H9 (cell line): Measurements from ENCODE around the gene CCDC170. TPM values are rescaled to one million over a fixed set of nuclear protein-coding genes. Genes with fewer than 3 reads are reported as not detected.

Experiments used
- DNase-seq: peaks from one replicate; pipeline ENCODE4 v3.0.0-alpha.2; 2017
- H2AFZ ChIP-seq: one replicate; pipeline ENCODE4 v1.6.1; 2013; ENCODE audit warnings: mild to moderate bottlenecking, low read length, control low read depth, moderate library complexity
- H2AK5ac ChIP-seq: 2 replicates; pipeline ENCODE4 v1.6.1; 2013; ENCODE audit warnings: low read length, control low read depth, mixed read lengths; ENCODE audit not compliant: insufficient read length
- H2BK120ac ChIP-seq: one replicate; pipeline ENCODE4 v1.6.1; 2013; ENCODE audit warnings: low read depth, mild to moderate bottlenecking, low read length, control low read depth, inconsistent platforms; ENCODE audit not compliant: poor library complexity, severe bottlenecking
- H2BK12ac ChIP-seq: 2 replicates; pipeline ENCODE4 v1.6.1; 2013; ENCODE audit warnings: low read length, control low read depth, mixed read lengths, low read depth; ENCODE audit not compliant: insufficient read length
- H2BK15ac ChIP-seq: 2 replicates; pipeline ENCODE4 v1.6.1; 2013; ENCODE audit warnings: low read depth, low read length, control low read depth
- H2BK20ac ChIP-seq: one replicate; pipeline ENCODE4 v1.6.1; 2013; ENCODE audit warnings: low read depth, mild to moderate bottlenecking, low read length, control low read depth, inconsistent platforms; ENCODE audit not compliant: poor library complexity, severe bottlenecking
- H2BK5ac ChIP-seq: 2 replicates; pipeline ENCODE4 v1.6.1; 2013; ENCODE audit warnings: low read length, control low read depth, mixed read lengths; ENCODE audit not compliant: insufficient read length
- H3K14ac ChIP-seq: 2 replicates; pipeline ENCODE4 v1.6.1; 2013; ENCODE audit warnings: low read length, control low read depth; ENCODE audit not compliant: insufficient read depth
- H3K18ac ChIP-seq: 2 replicates; pipeline ENCODE4 v1.6.1; 2013; ENCODE audit warnings: low read depth, mild to moderate bottlenecking, mixed read lengths, low read length, control low read depth; ENCODE audit not compliant: insufficient read length
- H3K23ac ChIP-seq: 2 replicates; pipeline ENCODE4 v1.6.1; 2013; ENCODE audit warnings: low read length, control low read depth, mixed read lengths, low read depth; ENCODE audit not compliant: insufficient read length
- H3K23me2 ChIP-seq: 2 replicates; pipeline ENCODE4 v1.6.1; 2013; ENCODE audit warnings: low read depth, mild to moderate bottlenecking, mixed read lengths, low read length, control low read depth; ENCODE audit not compliant: insufficient read length, poor library complexity, severe bottlenecking
- H3K27ac ChIP-seq: 2 replicates; pipeline ENCODE4 v1.5.1; 2013; ENCODE audit warnings: low read length, control low read depth, mixed read lengths, low read depth; ENCODE audit not compliant: insufficient read length
- H3K27me3 ChIP-seq: 2 replicates; pipeline ENCODE4 v1.6.1; 2013; ENCODE audit warnings: low read length, control low read depth, inconsistent platforms; ENCODE audit not compliant: insufficient read depth
- H3K4ac ChIP-seq: 2 replicates; pipeline ENCODE4 v1.6.1; 2013; ENCODE audit warnings: low read depth, mild to moderate bottlenecking, control low read depth, inconsistent platforms, low read length, moderate library complexity
- H3K4me1 ChIP-seq: 2 replicates; pipeline ENCODE4 v1.6.1; 2013; ENCODE audit warnings: low read length, control low read depth, inconsistent platforms; ENCODE audit not compliant: insufficient read depth
- H3K4me2 ChIP-seq: 2 replicates; pipeline ENCODE4 v1.6.1; 2013; ENCODE audit warnings: low read length, control low read depth, mixed read lengths; ENCODE audit not compliant: insufficient read length, insufficient read depth
- H3K56ac ChIP-seq: 2 replicates; pipeline ENCODE4 v1.6.1; 2013; ENCODE audit warnings: low read depth, mild to moderate bottlenecking, mixed read lengths, low read length, control low read depth; ENCODE audit not compliant: insufficient read length
- H3K79me1 ChIP-seq: 2 replicates; pipeline ENCODE4 v1.6.1; 2013; ENCODE audit warnings: low read depth, mild to moderate bottlenecking, moderate library complexity, low read length, control low read depth, inconsistent platforms; ENCODE audit not compliant: insufficient read depth, poor library complexity, severe bottlenecking
- H3K79me2 ChIP-seq: 2 replicates; pipeline ENCODE4 v1.6.1; 2013; ENCODE audit warnings: low read length, control low read depth, inconsistent platforms; ENCODE audit not compliant: insufficient read depth
- H3K9ac ChIP-seq: 2 replicates; pipeline ENCODE4 v1.6.1; 2013; ENCODE audit warnings: low read length, control low read depth, mixed read lengths; ENCODE audit not compliant: insufficient read length; ENCODE audit errors: extremely low read depth
- H3K9me3 ChIP-seq: one replicate; pipeline ENCODE4 v1.6.1; 2013; ENCODE audit warnings: low read depth, low read length, inconsistent platforms; ENCODE audit not compliant: control insufficient read depth
- H3T11ph ChIP-seq: one replicate; pipeline ENCODE4 v1.6.1; 2013; ENCODE audit warnings: mild to moderate bottlenecking, low read length, control low read depth, inconsistent platforms
- H4K20me1 ChIP-seq: one replicate; pipeline ENCODE4 v1.6.1; 2013; ENCODE audit not compliant: control insufficient read depth, insufficient read length, insufficient read depth
- H4K5ac ChIP-seq: 2 replicates; pipeline ENCODE4 v1.6.1; 2013; ENCODE audit warnings: low read depth, mild to moderate bottlenecking, mixed read lengths, low read length, control low read depth; ENCODE audit not compliant: insufficient read length
- H4K8ac ChIP-seq: replicated peaks from 2 replicates; pipeline ENCODE4 v1.6.1; 2013; ENCODE audit warnings: low read length, control low read depth, mixed read lengths, low read depth; ENCODE audit not compliant: insufficient read length
- H4K91ac ChIP-seq: 2 replicates; pipeline ENCODE4 v1.6.1; 2013; ENCODE audit warnings: low read depth, mild to moderate bottlenecking, moderate library complexity, mixed read lengths, low read length, control low read depth; ENCODE audit not compliant: insufficient read length
- H3K27ac Mint-ChIP-seq, 3 experiments: 2 replicates in 2 of 3; 3 replicates in 1 of 3; pipeline ENCODE4 v1.8.0; 2020 to 2021; ENCODE audit warnings: mixed read lengths in 3 of 3, mild to moderate bottlenecking in 1 of 3, moderate library complexity in 1 of 3
- H3K27me3 Mint-ChIP-seq: 2 replicates; pipeline ENCODE4 v1.8.0; 2021; ENCODE audit warnings: low read depth, mild to moderate bottlenecking, moderate library complexity, mixed read lengths
- H3K36me3 Mint-ChIP-seq, 3 experiments: 2 replicates in 2 of 3; 3 replicates in 1 of 3; pipeline ENCODE4 v1.8.0; 2020 to 2021; ENCODE audit warnings: low read depth in 3 of 3, mixed read lengths in 3 of 3; ENCODE audit not compliant: insufficient read depth in 1 of 3
- H3K4me1 Mint-ChIP-seq, 2 experiments: 2 replicates each; pipeline ENCODE4 v1.8.0; 2020; ENCODE audit warnings: mixed read lengths in 2 of 2
- H3K4me3 Mint-ChIP-seq, 2 experiments: 2 replicates in 1 of 2; 3 replicates in 1 of 2; pipeline ENCODE4 v1.8.0; 2020 to 2021; ENCODE audit warnings: mild to moderate bottlenecking in 2 of 2, mixed read lengths in 2 of 2, moderate library complexity in 1 of 2
- H3K9me3 Mint-ChIP-seq, 2 experiments: 2 replicates in 1 of 2; 3 replicates in 1 of 2; pipeline ENCODE4 v1.8.0; 2020; ENCODE audit warnings: mild to moderate bottlenecking in 2 of 2, mixed read lengths in 2 of 2, moderate library complexity in 1 of 2
- WGBS: extraction: QIAGEN DNeasy Blood & Tissue Kit; methylation state at CpG from one replicate; pipeline ENCODE4 v1.1.7; 2013; ENCODE audit warnings: missing lambda C conversion rate, low lambda C conversion rate, mixed read lengths; ENCODE audit not compliant: insufficient read length; ENCODE audit errors: extremely low coverage; 5-methylcytosine and 5-hydroxymethylcytosine counted together
- total RNA-seq: library from RNA; stranded (reverse); gene quantifications from 2 replicates; pipeline ENCODE4 v1.2.1, GENCODE V29; 2021
- TF ChIP-seq, protein P1 (sequence below): fragments of 200-600 bp; sonication (generic); conservative IDR thresholded peaks from 3 replicates; pipeline ENCODE4 v1.8.0; 2021; ENCODE audit warnings: antibody characterized with exemption, mild to moderate bottlenecking

CCDC170 gene
- total RNA-seq, 1 experiment from 2014 or later: 0.07 TPM

DNA sequence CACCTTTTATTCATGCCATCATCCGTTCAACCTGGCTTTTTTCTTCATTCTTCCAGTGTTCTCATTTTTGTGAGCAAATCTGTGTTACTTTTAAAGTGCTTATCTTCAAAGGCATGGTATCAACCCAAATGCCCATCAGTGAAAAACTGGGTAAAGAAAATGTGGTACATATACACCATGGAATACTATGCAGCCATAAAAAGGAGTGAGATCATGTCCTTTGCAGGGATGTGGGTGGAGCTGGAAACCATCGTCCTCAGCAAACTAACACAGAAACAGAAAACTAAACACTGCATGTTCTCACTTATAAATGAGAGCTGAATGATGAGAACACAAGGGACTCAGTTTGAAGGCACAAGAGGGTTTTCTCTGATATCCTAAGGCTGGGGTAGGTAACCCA lies 130.3 kb downstream of the CCDC170 start:
- no peaks in the 10 kb centered on the region for H3K36me3 Mint-ChIP-seq
- Histone ChIP-seq H3K9me3 (no peaks in the 10 kb centered on the region), H3K79me2 (no peaks in the 10 kb centered on the region), H2AFZ (no peak overlapping the region), H3K79me1 (no peaks in the 10 kb centered on the region), H4K20me1 (no peaks in the 10 kb centered on the region), H2AK5ac (no peak overlapping the region), H3K18ac (no peak overlapping the region), H3K4me1 (peaks cover 3% of the 10 kb centered on the region; the same call in 1 of the 2 replicates), H4K91ac (no peak overlapping the region), H2BK120ac (no peak overlapping the region), H3K56ac (no peak overlapping the region), H2BK12ac (no peak overlapping the region), H3K23me2 (no peaks in the 10 kb centered on the region), H2BK15ac (no peak overlapping the region), H4K8ac (no peak overlapping the region), H4K5ac (no peak overlapping the region), H3T11ph (no peak overlapping the region), H3K9ac (no peak overlapping the region), H3K27ac (no peak overlapping the region), H3K4me2 (no peak overlapping the region), H2BK20ac (no peak overlapping the region), H3K4ac (no peak overlapping the region), H3K27me3 (no peaks in the 10 kb centered on the region), H3K23ac (no peak overlapping the region), H2BK5ac (no peak overlapping the region), H3K14ac (no peak overlapping the region)
- no peak for DNase-seq
- peaks cover 21 to 24% of the 10 kb centered on the region in 2 experiments for H3K4me1 Mint-ChIP-seq
- WGBS: no CpG with 5 or more reads among the region's 2 CpGs
- H3K27me3 Mint-ChIP-seq: no peaks in the 10 kb centered on the region
- H3K9me3 Mint-ChIP-seq: no peaks in the 10 kb centered on the region
- no peak overlapping the region for H3K27ac Mint-ChIP-seq
- no peak overlapping the region for H3K4me3 Mint-ChIP-seq
- TF ChIP-seq, protein P1, sequence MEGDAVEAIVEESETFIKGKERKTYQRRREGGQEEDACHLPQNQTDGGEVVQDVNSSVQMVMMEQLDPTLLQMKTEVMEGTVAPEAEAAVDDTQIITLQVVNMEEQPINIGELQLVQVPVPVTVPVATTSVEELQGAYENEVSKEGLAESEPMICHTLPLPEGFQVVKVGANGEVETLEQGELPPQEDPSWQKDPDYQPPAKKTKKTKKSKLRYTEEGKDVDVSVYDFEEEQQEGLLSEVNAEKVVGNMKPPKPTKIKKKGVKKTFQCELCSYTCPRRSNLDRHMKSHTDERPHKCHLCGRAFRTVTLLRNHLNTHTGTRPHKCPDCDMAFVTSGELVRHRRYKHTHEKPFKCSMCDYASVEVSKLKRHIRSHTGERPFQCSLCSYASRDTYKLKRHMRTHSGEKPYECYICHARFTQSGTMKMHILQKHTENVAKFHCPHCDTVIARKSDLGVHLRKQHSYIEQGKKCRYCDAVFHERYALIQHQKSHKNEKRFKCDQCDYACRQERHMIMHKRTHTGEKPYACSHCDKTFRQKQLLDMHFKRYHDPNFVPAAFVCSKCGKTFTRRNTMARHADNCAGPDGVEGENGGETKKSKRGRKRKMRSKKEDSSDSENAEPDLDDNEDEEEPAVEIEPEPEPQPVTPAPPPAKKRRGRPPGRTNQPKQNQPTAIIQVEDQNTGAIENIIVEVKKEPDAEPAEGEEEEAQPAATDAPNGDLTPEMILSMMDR: no peak
